NCI-H69 (cell line): Measurements from ENCODE around the gene PBOV1.
A peak's percentile ranks its signal among the peaks of the same experiment; 100 is the strongest.
"Not testable (repeated sequence)": the region's sequence is repeated elsewhere in the genome, so short reads cannot be mapped to it uniquely, and the experiment has no call there.

Experiments used
- DNase-seq: peaks from one replicate; lab custom pipeline; 2025; lab: John Stamatoyannopoulos, UW

Gene PBOV1

DNA sequence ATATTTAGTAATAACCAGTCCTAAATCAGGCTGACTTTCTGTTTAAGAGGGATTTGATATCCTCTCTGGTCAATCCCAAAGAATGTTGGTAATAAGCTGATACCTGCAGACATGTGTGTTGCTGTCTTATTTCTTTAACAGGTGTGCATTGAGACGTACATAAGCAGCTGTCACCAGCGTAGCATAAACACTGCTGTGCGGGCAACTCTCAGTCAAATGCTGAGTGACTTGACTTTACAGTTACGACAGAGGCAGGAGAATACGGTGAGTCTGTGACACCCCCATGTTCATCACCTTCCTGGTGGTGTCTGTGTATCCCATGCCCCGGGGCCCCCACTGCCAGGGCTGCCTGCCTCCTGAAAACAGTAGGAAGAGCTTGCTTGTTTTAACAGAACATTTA, 20.1 kb upstream of the PBOV1 start:
- no peak for DNase-seq

DNA sequence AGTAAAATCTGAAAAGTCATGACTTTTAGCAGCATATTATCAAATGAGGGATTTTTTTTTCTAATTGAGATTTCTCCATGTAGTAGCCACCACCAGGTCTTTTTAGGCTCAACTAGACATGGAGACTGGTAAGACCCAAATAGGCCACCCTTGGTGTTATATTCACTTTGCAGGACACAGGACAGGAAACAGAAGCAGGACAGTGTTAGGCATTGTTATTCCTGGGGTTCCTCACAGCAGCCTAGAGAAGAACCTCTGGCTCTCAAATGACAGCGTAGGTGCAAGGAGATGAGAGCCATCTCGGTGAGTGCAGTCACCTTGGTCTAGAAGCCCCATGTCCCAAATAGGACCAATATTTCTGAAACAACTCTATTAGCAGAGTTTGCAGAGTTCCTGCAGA, 19.2 kb upstream of the PBOV1 start:
- no peak for DNase-seq

DNA sequence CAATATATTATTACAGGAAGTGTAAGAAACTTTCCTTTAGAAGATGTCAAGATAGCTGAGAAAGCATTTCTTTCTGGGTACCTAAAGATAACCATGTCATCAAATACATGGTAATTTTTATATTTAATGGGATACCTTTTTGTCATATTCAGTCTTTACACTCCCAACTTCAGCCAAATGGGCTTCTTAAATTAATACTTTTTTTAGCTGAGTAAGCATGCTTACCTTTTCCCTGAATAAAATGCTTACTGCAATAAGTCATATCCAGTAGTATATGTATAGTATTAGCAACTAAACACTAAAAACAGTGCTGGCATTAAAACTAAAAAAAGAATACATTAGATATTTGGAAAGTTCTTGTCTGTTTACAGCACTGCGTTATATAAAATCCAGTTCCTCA, 17.4 kb upstream of the PBOV1 start:
- no peak for DNase-seq

DNA sequence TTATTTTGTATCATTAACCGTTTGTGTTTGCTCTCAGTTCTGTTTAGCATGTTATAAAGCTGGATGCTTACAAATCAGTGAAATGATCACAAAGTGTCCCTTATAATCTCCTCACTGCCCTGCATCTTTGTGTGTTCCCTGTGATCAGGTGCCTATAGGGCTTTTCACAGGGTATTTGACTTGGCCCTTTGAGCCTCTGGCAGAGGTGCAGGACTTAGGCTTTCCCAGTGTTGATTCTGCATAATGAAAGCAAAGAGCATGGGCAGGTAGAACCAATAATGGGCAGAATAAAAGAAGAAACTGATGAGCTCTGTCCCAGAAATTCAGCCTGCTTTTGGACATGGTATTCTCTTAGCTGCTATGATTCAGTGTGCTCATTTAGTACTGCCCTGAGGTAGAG, 16.9 kb upstream of the PBOV1 start:
- peak; percentile 52 for DNase-seq

DNA sequence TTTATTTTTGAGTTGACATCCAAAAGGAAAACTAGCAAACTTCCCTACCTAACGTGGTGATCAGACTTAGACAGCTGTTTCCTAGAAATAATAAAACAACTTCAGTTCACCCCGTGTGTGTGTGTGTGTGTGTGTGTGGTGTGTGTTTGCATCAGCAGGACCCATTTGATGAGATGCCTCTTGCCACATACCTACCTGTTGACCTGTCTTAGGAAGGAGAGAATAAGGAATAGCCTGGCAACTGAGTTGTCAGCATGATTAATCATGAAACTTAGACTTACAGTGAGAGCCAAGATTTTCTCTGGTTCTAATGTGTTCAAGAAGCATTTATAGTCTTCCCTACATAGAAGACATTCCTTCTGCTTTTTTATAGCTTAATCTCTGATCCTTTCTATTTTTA, 16.1 kb upstream of the PBOV1 start:
- no peak for DNase-seq

DNA sequence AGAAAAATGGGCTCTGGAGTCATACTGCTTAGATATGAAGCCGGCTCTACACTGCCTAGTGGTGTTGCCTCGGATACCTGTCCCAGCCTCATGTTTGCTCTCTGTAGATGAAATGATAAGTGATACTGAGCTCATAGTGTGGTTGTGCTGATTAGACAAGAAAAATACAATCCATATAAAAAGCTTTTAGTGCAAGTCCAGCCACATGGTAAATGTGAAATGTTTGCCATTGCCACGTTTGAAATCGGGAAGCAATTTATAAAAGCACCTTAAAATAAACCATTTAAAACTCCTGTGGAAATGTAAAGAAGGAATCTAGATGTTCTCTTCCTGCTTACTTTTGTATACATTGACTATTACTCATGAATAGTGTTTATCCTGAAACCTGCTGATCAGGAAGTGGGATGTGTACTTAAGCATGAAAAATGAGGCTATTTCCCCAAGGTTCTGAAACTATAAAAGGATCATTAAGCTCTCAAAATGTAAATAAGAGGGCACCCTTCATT, 13.1 kb upstream of the PBOV1 start:
- peak; percentile 88 for DNase-seq

DNA sequence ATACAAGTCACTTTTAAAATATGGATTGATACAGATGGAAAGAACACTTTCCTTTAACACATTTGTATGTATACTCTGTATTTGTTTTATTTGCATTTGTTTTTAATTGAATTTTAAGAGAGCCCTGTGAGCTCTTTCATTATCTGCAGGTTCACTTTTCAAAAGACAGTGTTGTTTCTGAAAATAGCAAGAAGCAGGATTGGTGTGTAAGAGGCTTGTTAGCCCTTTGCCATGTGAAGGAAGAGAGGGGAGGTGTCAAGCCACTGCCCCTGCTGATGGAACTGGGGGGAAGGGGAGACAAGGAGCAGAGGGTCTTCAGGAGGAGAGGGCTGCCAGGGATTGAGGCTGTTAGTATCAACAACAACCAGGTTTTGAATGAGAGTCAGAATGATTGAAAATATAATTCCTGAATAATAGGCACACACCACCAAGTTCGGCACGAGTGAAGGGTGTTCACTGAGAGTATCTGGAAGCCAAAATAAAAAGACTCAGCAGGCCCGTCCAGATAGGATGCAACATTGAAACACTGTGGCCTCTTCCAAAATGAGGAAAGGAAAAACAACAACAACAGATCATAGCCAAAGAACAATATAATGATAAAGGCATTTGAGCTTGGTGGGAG, 12.6 kb upstream of the PBOV1 start:
- peak; percentile 33 for DNase-seq

DNA sequence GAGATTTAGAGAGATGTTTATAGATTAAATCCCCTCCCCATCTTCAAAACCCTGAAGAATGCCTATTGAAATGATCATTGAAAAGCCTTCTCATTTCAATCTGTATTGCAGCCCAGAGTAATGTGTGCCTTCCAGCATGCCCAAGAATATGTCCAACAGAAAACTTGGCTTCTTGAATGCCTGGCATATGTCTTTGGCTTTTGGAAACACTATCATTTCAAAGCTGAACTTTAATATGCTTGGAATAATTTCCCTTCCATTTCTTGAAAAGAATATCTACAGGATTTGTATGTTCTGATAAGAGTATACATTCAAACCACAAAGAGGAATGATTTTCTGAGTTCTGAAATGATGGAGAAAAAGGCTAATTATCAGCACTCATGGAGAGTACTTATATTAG, 11.9 kb upstream of the PBOV1 start:
- no peak for DNase-seq

DNA sequence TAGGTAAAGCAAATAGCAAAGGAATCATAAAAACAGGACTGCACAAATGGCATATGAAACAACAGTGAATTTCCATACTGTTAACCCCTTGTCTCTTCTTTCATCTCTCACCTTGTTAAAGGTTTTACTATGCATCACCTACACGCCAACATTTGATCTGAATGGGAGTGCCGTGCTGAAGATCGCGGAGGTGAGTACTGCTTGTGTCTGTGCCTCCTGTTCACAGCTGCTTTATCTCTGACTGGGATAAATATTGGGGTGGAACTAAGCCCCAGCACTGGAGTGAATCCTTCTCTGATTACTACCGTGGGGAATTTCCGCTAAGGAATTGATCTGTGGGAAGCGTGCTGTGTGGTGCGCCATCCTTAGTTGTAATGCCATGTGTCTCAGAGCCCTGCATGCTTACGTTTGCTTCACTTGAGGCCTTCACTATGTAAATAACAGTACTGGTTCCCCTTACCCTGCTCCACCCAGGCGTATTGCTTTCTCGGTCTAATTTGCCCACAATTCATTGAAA, 11.4 kb upstream of the PBOV1 start:
- peak; percentile 58 for DNase-seq

DNA sequence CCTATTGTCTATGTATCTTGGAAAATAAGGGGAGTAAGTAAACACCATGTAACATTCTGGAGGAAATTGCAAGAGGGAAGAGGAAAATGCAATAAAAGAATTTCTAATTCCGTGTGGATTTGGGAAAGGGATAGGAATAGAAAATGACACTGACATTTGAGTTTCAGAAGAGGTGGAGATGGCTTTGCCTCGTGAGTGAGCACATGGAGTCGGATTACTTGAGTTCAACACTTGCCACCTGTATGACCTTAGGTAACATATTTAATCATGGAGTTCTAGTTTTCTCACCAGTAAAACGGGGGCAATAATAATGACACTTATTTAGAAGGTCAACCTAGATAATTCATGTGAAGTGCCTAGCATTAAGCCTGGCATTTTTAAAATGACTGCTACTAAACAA, 10.8 kb upstream of the PBOV1 start:
- DNase-seq = peak; percentile 47

DNA sequence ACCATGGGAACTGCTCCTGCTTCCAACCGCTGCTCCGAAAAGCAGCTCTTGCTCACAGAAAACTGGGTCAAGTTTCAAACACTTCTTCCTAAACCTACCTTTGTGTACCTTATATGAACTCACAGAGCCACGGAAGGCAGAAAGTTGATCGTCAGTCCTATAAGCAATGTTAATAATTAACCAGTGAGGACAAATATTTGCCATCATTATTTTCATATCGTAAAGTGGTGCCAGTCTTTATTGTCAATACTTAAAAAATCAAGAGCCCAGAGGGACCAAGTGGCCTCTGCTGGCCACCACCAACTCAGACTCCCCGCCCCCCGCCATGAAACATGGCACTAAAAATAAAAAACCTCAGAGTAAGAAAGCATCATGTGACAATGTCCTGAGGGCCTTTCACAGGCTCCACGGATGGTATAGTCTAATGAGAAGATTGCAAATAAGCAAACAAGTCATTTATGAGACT, 9.1 kb upstream of the PBOV1 start:
- peak; percentile 96 for DNase-seq

DNA sequence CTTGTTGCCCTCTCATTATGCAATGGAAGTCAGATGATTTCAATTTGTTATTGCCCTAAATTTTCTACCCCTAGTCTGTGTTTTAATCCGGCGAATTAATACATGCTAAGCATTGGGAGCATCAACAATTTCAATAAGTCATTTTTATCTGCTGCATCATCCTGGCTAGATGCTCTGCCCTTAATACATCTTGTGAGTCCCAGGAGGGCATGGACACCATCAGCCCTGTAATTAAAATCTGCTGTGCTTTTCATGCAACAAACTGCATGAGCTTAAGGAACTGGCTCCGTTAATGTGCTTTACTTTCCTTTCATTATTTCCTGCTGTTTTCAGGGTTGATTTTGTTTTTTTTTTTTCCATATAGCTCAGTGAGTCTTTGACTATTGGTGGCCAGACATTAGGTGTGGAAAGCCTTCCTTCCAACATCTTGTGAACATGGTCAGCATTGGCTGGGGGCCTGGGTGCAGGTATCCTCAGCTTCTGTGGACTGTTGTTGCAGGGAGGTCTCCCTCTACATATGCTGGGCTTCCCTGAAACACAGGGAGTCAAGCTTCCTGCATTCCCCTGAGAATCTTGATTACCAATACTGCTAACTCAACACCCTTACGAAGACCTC, 8.5 kb upstream of the PBOV1 start:
- DNase-seq = peak; percentile 96

DNA sequence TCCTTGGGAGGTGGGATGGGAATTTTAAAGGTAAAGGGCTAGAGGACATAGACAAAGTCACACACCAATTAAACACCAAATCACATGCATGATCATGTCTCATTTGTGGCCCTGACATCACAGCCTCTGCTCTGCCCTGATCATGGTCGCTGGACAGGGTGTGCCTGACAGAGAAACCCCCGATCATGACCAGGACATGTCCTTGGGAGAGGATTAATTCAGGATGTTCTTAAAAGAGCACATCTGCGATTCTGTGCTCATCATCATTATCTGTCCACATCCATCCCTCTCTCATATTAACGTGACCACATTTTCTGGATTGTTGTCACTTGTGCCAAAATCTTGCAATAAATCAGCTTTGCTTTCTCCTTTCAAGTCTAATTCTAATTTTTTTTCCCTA, 7.7 kb upstream of the PBOV1 start:
- DNase-seq = peak; percentile 55

DNA sequence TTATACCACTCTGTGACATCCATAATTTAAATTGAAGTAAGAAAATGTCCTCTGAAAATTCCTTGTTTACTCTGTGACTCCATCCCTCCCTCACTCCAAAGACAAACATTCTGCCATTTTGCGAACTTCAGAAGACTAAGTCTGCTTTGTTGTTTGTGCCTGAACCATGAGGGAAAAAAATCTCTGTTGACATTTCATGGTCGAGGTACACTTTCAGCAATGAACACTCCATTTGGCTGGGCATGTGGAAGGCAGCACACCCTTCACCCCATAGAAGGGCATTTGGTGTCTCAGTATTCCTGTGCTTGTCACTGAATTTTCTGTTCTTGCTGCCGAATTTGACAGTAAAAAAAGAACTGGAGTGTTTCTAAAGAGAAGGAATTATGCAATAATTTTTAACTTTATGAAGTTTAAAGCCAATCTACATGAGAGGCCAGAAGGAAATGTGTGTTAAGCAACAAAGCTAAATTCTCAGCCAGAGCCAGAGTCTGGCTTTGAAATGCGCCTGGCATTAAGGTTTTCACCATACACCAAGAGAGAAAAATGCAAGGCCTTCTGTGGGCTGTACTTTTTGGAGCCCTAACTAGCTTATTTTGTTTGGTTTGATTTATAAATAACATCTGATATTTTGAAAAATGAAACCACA, 4.7 kb upstream of the PBOV1 start:
- DNase-seq = peak; percentile 80

DNA sequence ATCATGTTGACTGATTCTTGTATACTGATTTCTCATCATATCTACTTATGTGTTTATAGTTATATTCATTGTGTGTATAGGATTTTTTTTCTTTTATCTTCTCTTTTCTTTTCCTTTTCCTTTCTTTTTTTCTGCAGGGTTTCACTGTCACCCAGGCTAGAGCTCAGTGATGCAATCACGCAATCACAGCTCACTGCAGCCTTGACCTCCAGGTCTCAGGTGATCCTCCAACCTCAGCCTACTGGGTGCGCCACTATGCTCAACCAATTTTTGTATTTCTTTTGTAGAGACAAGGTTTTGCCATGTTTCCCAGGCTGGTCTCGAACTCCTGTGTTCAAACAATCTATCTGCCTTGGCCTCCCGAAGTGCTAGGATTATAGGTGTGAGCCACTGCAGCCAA, 1.6 kb upstream of the PBOV1 start:
- DNase-seq = no peak

DNA sequence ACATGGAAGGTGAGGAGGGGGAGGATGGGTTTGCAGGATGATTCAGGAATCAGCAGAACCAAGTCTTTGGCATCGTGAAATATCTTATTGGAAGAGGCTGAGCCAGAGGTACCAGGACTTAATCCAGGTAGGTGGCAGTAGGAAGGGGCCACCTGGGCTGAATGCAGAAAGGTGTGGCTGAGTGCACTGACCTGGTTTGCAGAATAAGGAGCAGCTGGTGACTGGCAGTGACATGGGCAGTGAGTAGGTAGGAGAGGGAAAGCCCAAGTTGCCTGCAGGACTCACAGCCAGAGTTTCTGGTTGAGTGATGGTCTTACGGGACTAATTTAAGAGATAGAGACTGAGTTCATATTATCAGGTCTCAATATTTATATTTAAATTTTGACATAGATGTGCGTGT, 1.1 kb upstream of the PBOV1 start:
- peak; percentile 51 for DNase-seq

DNA sequence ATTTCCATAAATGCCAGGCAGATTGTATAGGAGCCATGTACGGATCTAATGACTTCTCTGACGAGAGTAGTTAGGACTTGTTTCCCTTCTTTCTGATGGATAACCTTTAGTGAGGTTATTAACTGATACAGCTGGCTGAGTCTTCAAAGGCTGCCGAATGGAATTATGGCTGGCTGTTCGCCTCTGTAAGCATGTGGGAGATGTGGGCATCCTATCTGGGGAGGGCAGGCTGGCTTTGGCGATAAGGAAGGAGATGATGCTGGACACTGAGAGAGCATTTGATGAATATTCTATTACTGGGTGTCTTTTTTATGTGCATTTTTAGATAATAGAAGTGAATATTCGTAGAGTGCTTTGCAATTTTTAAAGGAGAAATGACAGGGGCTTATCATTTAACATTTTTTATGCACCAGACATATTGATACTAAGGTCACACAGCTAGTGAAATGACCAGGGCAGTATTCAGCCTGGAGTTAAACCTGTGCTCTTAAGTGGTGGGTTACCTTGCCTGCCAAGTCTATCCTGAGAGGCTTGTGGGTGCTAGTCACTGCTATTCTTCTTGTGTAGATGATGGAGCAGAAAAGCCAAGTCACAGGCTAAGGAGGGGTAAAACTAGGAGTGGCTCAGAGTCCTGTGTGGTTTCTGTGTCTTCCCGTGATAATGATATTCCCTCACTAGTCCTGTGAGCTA, 3.1 kb downstream of the PBOV1 start:
- no peak for DNase-seq

DNA sequence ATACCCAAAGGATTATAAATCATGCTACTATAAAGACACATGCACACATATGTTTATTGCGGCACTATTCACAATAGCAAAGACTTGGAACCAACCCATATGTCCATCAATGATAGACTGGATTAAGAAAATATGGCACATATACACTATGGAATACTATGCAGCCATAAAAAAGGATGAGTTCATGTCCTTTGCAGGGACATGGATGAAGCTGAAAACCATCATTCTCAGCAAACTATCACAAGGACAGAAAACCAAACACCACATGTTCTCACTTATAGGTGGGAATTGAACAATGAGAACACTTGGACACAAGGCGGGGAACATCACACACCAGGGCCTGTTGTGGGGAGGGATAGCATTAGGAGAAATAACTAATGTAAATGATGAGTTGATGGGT, 5.8 kb downstream of the PBOV1 start:
- not testable (repeated sequence) for DNase-seq

DNA sequence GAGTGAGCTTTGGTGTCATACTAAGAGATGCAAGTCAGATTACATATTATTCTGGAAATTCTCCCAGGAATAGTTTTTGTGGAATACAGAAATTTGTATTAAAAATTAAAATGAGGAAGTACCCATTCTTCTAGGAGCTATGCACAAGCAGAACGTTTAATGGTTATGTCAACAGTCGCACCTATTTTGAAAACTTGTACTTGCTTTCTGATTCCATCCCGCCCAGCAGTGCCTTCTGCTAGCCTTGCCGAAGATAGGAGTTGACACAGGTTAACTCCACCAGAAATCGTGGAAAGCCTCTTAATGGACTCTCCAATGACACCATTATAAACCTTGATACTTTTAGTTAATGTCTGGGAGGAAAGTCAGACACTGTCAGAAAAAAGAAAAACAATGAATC, 6.7 kb downstream of the PBOV1 start:
- no peak for DNase-seq

DNA sequence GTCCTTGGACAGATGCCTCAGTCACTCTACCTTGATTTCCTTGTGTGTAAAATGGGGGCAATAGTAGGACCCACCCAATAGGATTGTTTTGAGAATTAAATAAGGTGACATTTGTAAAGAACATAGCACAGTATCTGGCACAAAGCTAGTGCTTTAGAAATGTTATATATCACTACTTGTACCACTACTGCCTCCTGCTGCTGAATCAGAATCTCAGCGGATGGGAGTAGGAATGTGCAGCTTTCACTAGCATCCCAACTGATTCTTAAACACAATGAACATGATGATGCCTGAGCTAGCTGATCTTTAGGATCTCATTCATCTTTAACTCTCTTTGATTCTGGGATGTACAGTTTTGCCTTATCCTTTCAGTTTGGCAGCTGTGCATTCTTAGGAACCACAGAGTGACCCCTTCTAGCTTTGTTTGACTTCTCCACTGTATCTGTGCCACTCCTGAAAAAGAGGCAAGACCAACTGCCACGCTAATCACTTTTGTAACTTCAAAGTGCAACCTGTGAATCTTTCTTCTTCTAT, 7.2 kb downstream of the PBOV1 start:
- peak; percentile 37 for DNase-seq

DNA sequence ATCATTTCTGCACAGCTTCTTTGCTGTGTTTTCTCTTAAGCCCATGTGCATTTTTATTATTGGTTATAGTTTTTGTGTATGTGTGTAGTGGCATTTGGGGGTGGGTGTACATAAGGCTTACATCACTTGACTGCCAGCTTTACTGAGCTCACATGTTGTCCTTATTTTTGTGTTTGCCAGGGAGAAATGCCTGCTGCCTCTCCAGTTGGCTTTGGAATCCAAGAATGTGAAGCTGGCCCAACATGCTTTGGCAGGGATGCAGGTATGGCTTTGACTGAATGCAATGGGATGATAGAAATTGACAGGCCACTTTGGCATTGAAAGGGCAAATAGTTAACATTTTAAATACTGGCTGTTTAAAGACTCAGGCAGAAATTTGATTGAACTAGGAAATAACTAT, 11.4 kb downstream of the PBOV1 start:
- no peak for DNase-seq

DNA sequence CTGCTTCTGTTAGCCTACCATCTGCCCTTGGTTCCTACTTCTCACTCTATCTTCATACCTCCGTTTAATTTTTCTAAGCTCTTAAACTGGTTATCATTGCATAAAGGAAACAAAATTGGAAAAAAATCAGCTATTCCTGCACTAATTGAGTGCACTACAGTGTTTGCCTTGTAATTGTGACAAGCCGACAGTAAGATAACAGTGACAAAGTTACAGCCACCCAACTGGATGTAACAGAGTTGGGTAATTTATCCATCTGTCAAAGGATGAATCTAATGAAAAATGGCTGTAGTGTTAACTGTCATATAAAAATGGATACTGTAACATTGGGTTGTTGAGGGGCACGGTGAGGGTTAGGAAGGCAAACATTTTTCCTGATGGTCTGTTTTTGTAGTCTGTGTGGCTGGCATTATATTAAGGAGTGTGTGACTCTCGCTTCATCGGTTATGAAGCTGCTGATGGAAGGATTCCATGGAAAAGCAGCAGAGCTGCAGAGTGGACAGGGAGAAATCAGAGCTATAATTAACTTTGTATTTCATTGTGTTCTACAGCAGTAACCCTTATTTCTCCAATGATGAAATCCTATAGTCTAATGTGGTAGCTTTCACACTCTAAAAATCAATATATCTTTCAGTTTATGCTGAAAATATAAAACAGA, 12.7 kb downstream of the PBOV1 start:
- DNase-seq = peak; percentile 50
